G401.6 (cell line): ENCODE data around the gene LARP1.
"Not testable (repeated sequence)": the region's sequence is repeated elsewhere in the genome, so short reads cannot be mapped to it uniquely, and the experiment has no call there.

Experiments used
- FAIRE-seq: peaks from 2 replicates; lab custom pipeline; 2012; peaks lifted over from hg19 to GRCh38; lab: Jason Lieb, UNC

Gene LARP1

GRCh38 chr5:154829589-154830218 lies 74.5 kb downstream of the LARP1 start:
- no peak for FAIRE-seq

- no peak for FAIRE-seq
Observed at GRCh38 chr5:154830219-154830595, 75.0 kb downstream of the LARP1 start.

- FAIRE-seq, result no peak
Observed at GRCh38 chr5:154830596-154830995, 75.4 kb downstream of the LARP1 start.

DNA sequence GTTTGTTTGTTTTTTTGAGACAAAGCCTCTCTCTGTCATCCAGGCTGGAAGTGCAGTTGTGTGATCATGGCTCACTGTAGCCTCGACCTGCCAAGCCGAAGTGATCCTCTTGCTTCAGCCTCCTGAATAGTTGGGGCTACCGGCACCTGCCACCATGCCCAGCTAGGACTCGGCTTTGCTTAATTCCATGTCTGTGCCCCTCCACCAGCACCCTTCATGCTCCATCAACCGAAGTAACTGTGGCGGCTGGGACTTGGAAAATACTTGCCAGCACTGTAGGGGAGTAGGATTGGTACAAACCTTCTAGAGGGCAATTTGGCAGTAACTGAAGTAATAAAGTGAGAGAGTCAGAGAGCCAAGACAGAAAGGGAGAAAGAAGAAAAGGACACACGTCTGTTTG lies 76.3 kb downstream of the LARP1 start:
- no peak for FAIRE-seq

GRCh38 chr5:154832804-154833203 lies 77.6 kb downstream of the LARP1 start:
- not testable (repeated sequence) for FAIRE-seq

- no peak for FAIRE-seq
Observed at GRCh38 chr5:154834053-154834452, 78.9 kb downstream of the LARP1 start.

- not testable (repeated sequence) for FAIRE-seq
Observed at GRCh38 chr5:154835701-154836052, 80.5 kb downstream of the LARP1 start.

DNA sequence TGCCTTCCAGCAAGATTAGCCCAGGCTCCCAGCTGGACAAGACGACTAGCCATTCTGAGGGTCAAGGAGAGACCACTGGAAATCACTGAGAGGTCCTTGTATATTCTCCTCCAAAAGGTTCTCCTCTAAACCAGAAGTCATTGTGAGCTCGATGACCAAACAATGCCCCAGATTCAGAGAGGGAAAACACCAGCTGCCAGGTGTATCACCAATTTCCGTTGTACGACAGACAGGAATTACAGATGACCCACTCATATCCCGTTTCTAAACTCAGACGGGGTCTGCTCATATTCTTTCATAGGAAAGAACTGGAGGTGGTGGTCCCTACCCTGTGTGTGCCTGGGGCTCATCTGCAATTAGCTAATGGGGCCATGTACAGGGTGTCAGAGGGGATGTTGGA lies 81.0 kb downstream of the LARP1 start:
- no peak for FAIRE-seq

- FAIRE-seq, result no peak
Observed at GRCh38 chr5:154837009-154837901, 82.1 kb downstream of the LARP1 start.

- no peak for FAIRE-seq
Observed at GRCh38 chr5:154840435-154841272, 85.5 kb downstream of the LARP1 start.

DNA sequence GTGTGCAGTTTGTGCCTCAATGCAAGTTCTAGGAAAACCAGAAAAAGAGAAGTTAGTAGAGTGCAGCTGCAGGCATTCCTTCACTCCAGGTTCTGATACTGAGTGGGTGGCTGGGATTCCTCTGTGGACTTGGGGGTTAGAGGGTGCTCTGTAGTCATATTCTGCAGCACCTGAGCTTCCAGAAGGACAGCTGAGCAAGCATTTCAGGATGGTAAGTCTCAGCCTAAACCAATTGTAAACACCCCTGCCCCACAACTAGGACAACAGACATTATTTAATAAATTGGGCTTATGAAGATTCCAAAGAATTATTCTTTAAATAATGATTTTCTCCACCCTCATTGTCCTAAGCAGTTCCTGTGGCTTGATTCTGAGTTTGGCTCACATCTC lies 86.1 kb downstream of the LARP1 start:
- no peak for FAIRE-seq

DNA sequence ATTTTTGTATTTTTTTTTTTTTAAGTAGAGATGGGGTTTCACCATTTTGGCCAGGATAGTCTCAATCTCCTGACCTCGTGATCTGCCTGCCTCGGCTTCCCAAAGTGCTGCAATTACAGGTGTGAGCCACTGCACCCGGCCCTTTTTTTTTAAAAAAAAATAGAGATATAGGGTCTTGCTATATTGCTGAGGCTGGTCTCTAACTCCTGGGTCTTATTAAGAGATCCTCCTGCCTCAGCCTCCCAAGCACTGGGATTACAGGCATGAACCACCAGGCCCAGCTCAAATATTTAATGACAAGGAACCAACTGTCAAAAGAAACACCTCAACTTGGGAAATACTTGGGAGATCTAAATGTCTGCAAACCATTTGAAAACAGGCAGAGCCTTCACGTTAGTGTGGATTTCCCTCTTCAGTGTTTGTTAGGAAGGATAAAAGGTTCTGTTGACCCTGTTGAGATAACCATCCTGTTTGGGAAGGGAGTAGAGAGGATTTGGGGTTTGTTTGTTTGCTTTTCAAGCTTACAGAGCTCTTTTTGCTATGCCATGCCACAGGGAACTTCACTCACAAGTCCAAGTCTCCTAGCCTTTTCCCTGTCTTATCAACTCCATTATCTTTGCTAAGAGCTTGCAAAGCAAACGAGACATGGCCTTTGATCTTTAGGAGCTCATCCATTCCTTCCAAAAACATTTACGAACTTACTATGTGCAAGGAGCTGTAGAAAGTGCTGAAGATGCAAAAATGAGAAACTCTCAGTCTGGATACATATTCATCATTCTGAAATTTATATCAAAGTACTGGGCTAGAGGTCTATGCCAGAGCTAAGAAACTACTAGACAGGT lies 87.7 kb downstream of the LARP1 start:
- no peak for FAIRE-seq

GRCh38 chr5:154844809-154845208 lies 89.6 kb downstream of the LARP1 start:
- no peak for FAIRE-seq

- FAIRE-seq, result no peak
Observed at GRCh38 chr5:154849264-154849785, 94.1 kb downstream of the LARP1 start.

DNA sequence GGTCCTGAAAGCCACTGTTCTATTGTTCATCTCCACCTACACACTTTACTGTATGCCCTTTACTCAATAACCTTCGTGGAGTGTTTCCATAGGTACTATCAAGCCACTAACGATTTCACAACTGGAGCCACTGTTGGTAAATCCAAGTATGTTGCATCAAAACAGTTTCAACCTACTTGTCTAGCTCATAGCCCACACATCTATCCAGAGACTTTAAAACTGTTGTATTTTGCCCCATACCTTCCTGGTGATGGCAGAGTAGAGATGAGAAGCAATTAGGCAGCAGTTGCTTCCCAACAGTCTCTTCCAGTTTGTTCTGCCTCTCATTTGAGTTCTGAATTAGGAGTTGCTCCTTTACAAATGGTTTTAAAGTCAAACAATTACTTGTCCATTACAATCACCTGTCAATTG lies 94.6 kb downstream of the LARP1 start:
- no peak for FAIRE-seq

GRCh38 chr5:154850255-154851062 lies 95.3 kb downstream of the LARP1 start, which contains the start of gene FAXDC2:
TSS of gene FAXDC2 (minus strand) at chr5:154850603. CDS start at chr5:154838178, 12,425 bp downstream.
- FAIRE-seq, result no peak

DNA sequence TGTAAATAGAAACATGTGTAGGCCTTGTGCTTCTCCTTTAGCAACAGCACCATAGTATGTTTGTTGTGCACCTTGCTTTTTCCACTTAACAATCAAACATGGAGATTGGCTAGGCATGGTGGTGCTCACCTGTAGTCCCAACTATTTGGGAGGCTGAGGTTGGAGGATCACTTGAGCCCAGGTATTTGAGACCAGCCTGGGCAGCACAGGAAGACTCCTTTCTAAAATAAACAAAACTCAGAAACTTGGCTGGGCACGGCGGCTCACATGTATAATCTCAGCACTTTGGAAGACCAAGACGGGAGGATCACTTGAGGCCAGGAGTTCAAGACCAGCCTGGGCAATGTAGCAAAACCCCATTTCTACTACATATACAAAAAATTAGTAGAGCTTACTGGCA lies 96.2 kb downstream of the LARP1 start:
- FAIRE-seq, result no peak

GRCh38 chr5:154857530-154858296 lies 102.5 kb downstream of the LARP1 start:
- peak; percentile 60 for FAIRE-seq

GRCh38 chr5:154858297-154858971 lies 103.3 kb downstream of the LARP1 start, which contains the start of gene CNOT8:
TSS of gene CNOT8 (plus strand) at chr5:154858627. CDS start at chr5:154863279, 4,652 bp downstream.
- FAIRE-seq, result peak; percentile 93
